ENCODE results near the gene CUX1. TPM values are rescaled to one million over a fixed set of nuclear protein-coding genes. Genes with fewer than 3 reads are reported as not detected.
A peak's percentile ranks its signal among the peaks of the same experiment; 100 is the strongest.

Gene CUX1
- total and polyA plus RNA-seq, 10 of the 15 experiments (the other 5 are each of a cell fraction or from before 2014, with no cell fraction given), result 6.1 to 48.6 (median 25.9) TPM

- TF ChIP-seq ETV6 (conservative IDR thresholded peaks at IDR 0.05 in 1 of 2, IDR thresholded peaks at IDR 0.05 in 1 of 2; ENCODE audit: borderline replicate concordance in 1 of 2, low read depth in 1 of 2), result peak in 1 of 2 experiments; percentile 39; a peak in 1 of 4 replicates
- TF ChIP-seq E4F1 (IDR thresholded peaks at IDR 0.05; ENCODE audit: borderline replicate concordance, partially characterized antibody), result no peak
- no peak for TF ChIP-seq ZNF24 (IDR thresholded peaks at IDR 0.05)
- no peak for TF ChIP-seq ASH2L (IDR thresholded peaks at IDR 0.05; ENCODE audit: borderline replicate concordance, low read depth)
- TF ChIP-seq IRF4 (IDR thresholded peaks at IDR 0.05; ENCODE audit: low read depth, low read length), result 0 out of 2 replicates have a peak, but pooled peaks have one; percentile 28
- TF ChIP-seq FOXM1 (IDR thresholded peaks at IDR 0.05; ENCODE audit: low read depth, low read length), result peak; percentile 82
- no peak for TF ChIP-seq WRNIP1 (IDR thresholded peaks at IDR 0.05; ENCODE audit: borderline replicate concordance, low read depth, low read length)
- TF ChIP-seq SUZ12 (IDR thresholded peaks at IDR 0.05; ENCODE audit: unreplicated experiment), result no peak
- no peak for TF ChIP-seq NFXL1 (IDR thresholded peaks at IDR 0.05; ENCODE audit: borderline replicate concordance)
- TF ChIP-seq SREBF2 (IDR thresholded peaks at IDR 0.05; ENCODE audit: low read length), result no peak
- TF ChIP-seq POLR2A (IDR thresholded peaks at IDR 0.05; ENCODE audit: low read depth, low read length), result peak; percentile 30; the same call in 1 of the 2 replicates
- TF ChIP-seq YBX1 (IDR thresholded peaks at IDR 0.05), result no peak
- TF ChIP-seq CHD2 (IDR thresholded peaks at IDR 0.05; ENCODE audit: borderline replicate concordance, low read depth, low read length), result 0 out of 2 replicates have a peak, but pooled peaks have one; percentile 36
- peak; percentile 67 for TF ChIP-seq PBX3 (IDR thresholded peaks at IDR 0.05; ENCODE audit: insufficient replicate concordance, low read depth, low read length)
- TF ChIP-seq RCOR1 (conservative IDR thresholded peaks at IDR 0.05; ENCODE audit: low read depth, low read length), result no peak
- no peak for TF ChIP-seq EZH2 (IDR thresholded peaks at IDR 0.05; ENCODE audit: borderline replicate concordance, control insufficient read depth, low read depth, low read length)
- no peak for TF ChIP-seq PRDM15 (CRISPR knock-in tag; IDR thresholded peaks at IDR 0.05)
- TF ChIP-seq IKZF1 (conservative IDR thresholded peaks at IDR 0.05), result peak; percentile 93
Measured at GRCh38 chr7:102211590-102212550, 394.4 kb downstream of the CUX1 start (continued).
